IMR-90 (cell line): ENCODE results near the gene GGA2. TPM values are rescaled to one million over a fixed set of nuclear protein-coding genes. Genes with fewer than 3 reads are reported as not detected.

Experiments used
- ATAC-seq: fragments of 200-7000 bp; cut with Tn5 transposase; 2 replicates; pipeline ENCODE4 v1.9.1; 2020; ENCODE audit warnings: low read depth, mild to moderate bottlenecking, moderate library complexity
- BruUV-seq: library from RNA; stranded (reverse); fragments of 400-500 nt; replicated peaks from 2 replicates; lab custom pipeline; 2021; lab: Mats Ljungman, UMichigan
- CTCF ChIA-PET: fragments of 300-600 bp; formaldehyde crosslinking; extraction: SDS; loops from one replicate; lab custom pipeline; 2021; ENCODE audit warnings: antibody characterized with exemption; lab: Yijun Ruan, JAX
- POLR2A ChIA-PET: fragments of 300-600 bp; sonication (Branson Sonifier 250); formaldehyde crosslinking; loops from one replicate; lab custom pipeline; 2022; ENCODE audit warnings: antibody characterized with exemption; ENCODE audit not compliant: unreplicated experiment; lab: Charles Lee
- DNase-seq: peaks from one replicate; pipeline ENCODE4 v3.0.0; 2013
- H2AFZ ChIP-seq: replicated peaks from 2 replicates; pipeline ENCODE3; 2013; ENCODE audit warnings: low read length, mild to moderate bottlenecking; ENCODE audit not compliant: poor library complexity
- H2AK5ac ChIP-seq: 2 replicates; pipeline ENCODE4 v1.6.1; 2013; ENCODE audit warnings: low read depth, low read length, inconsistent platforms
- H2AK9ac ChIP-seq: replicated peaks from 2 replicates; pipeline ENCODE3; 2013; ENCODE audit warnings: mild to moderate bottlenecking, low read depth, low read length, moderate library complexity; ENCODE audit not compliant: poor library complexity
- H2BK120ac ChIP-seq: 2 replicates; pipeline ENCODE4 v1.6.1; 2013; ENCODE audit warnings: low read depth, low read length, inconsistent platforms
- H2BK15ac ChIP-seq: 3 replicates; pipeline ENCODE4 v1.6.1; 2013; ENCODE audit warnings: low read depth, low read length, inconsistent platforms
- H2BK20ac ChIP-seq: 2 replicates; pipeline ENCODE4 v1.6.1; 2013; ENCODE audit warnings: low read depth, mild to moderate bottlenecking, inconsistent platforms, low read length, moderate library complexity
- H2BK5ac ChIP-seq: 2 replicates; pipeline ENCODE4 v1.6.1; 2013; ENCODE audit warnings: mild to moderate bottlenecking, low read depth, low read length, inconsistent platforms; ENCODE audit not compliant: poor library complexity, severe bottlenecking
- H3K14ac ChIP-seq: replicated peaks from 2 replicates; pipeline ENCODE4 v1.6.1; 2013; ENCODE audit warnings: low read depth, low read length, inconsistent platforms
- H3K18ac ChIP-seq: 2 replicates; pipeline ENCODE4 v1.6.1; 2013; ENCODE audit warnings: low read depth, low read length, control low read depth
- H3K23ac ChIP-seq: 2 replicates; pipeline ENCODE4 v1.6.1; 2013; ENCODE audit warnings: low read depth, low read length, inconsistent platforms
- H3K27ac ChIP-seq: 2 replicates; pipeline ENCODE4 v1.5.1; 2013; ENCODE audit warnings: mild to moderate bottlenecking, control low read depth, low read length; ENCODE audit not compliant: insufficient read depth
- H3K27me3 ChIP-seq: 2 replicates; pipeline ENCODE4 v1.6.1; 2013; ENCODE audit warnings: low read length; ENCODE audit not compliant: control insufficient read depth, insufficient read depth
- H3K36me3 ChIP-seq: 2 replicates; pipeline ENCODE4 v1.6.1; 2013; ENCODE audit warnings: low read length, mixed read lengths; ENCODE audit not compliant: control insufficient read depth, insufficient read depth
- H3K4ac ChIP-seq: 2 replicates; pipeline ENCODE4 v1.6.1; 2013; ENCODE audit warnings: low read depth, low read length, inconsistent platforms
- H3K4me1 ChIP-seq: 2 replicates; pipeline ENCODE4 v1.6.1; 2013; ENCODE audit warnings: low read length, mixed read lengths; ENCODE audit not compliant: control insufficient read depth, insufficient read depth
- H3K4me2 ChIP-seq: 2 replicates; pipeline ENCODE4 v1.6.1; 2013; ENCODE audit warnings: low read depth, mild to moderate bottlenecking, control low read depth, low read length, moderate library complexity
- H3K4me3 ChIP-seq: 2 replicates; pipeline ENCODE4 v1.5.1; 2013; ENCODE audit warnings: low read depth, mild to moderate bottlenecking, control low read depth, low read length, moderate library complexity; ENCODE audit not compliant: insufficient read depth
- H3K56ac ChIP-seq: 2 replicates; pipeline ENCODE4 v1.6.1; 2013; ENCODE audit warnings: low read length, inconsistent platforms; ENCODE audit not compliant: insufficient read depth; ENCODE audit errors: extremely low read depth
- H3K79me1 ChIP-seq, 2 experiments: 2 replicates each; pipeline ENCODE4 v1.6.1; 2013; ENCODE audit warnings: low read length in 2 of 2, inconsistent platforms in 1 of 2, low read depth in 1 of 2
- H3K9ac ChIP-seq: 2 replicates; pipeline ENCODE4 v1.6.1; 2013; ENCODE audit warnings: low read depth, low read length, control low read depth
- H3K9me1 ChIP-seq: 2 replicates; pipeline ENCODE4 v1.6.1; 2013; ENCODE audit warnings: low read length, inconsistent platforms; ENCODE audit not compliant: insufficient read depth
- H3K9me3 ChIP-seq: 2 replicates; pipeline ENCODE4 v1.6.1; 2013; ENCODE audit warnings: low read length; ENCODE audit not compliant: control insufficient read depth, insufficient read depth
- H4K20me1 ChIP-seq: 2 replicates; pipeline ENCODE4 v1.6.1; 2013; ENCODE audit warnings: low read length, inconsistent platforms; ENCODE audit not compliant: insufficient read depth
- H4K5ac ChIP-seq: 2 replicates; pipeline ENCODE4 v1.6.1; 2013; ENCODE audit warnings: mild to moderate bottlenecking, low read depth, low read length, control low read depth
- H4K8ac ChIP-seq, 2 experiments: 2 replicates each; pipeline ENCODE4 v1.6.1; 2013; ENCODE audit warnings: low read depth in 2 of 2, low read length in 2 of 2, control low read depth in 1 of 2, inconsistent platforms in 1 of 2
- H4K91ac ChIP-seq: 2 replicates; pipeline ENCODE4 v1.6.1; 2013; ENCODE audit warnings: low read depth, low read length, inconsistent platforms; ENCODE audit not compliant: insufficient read depth
- CEBPB ChIP-seq: IDR thresholded peaks from 2 replicates; pipeline ENCODE4 v1.6.1; 2012; ENCODE audit warnings: low read depth, low read length, improper control_type of control experiment
- CHD1 ChIP-seq: IDR thresholded peaks from 2 replicates; pipeline ENCODE4 v1.6.1; 2012; ENCODE audit warnings: low read depth, low read length, improper control_type of control experiment
- CTCF ChIP-seq: conservative IDR thresholded peaks from 2 replicates; pipeline ENCODE4 v1.5.1; 2012; ENCODE audit warnings: mild to moderate bottlenecking, low read depth, low read length, improper control_type of control experiment
- FOS ChIP-seq: fragments of 150-350 bp; IDR thresholded peaks from 2 replicates; pipeline ENCODE4 v1.6.1; 2016; ENCODE audit warnings: low read depth, low read length
- MAFK ChIP-seq: IDR thresholded peaks from 2 replicates; pipeline ENCODE4 v1.6.1; 2012; ENCODE audit warnings: low read depth, low read length, improper control_type of control experiment
- MAZ ChIP-seq: IDR thresholded peaks from 2 replicates; pipeline ENCODE4 v1.6.1; 2012; ENCODE audit warnings: low read depth, mild to moderate bottlenecking, low read length, improper control_type of control experiment, moderate library complexity, borderline replicate concordance
- MXI1 ChIP-seq: IDR thresholded peaks from 2 replicates; pipeline ENCODE4 v1.6.1; 2012; ENCODE audit warnings: low read depth, mild to moderate bottlenecking, low read length, moderate library complexity, borderline replicate concordance
- NFE2L2 ChIP-seq: fragments of 150-350 bp; IDR thresholded peaks from 2 replicates; pipeline ENCODE4 v1.6.1; 2016; ENCODE audit warnings: low read depth, mild to moderate bottlenecking, low read length
- RFX5 ChIP-seq: IDR thresholded peaks from 2 replicates; pipeline ENCODE4 v1.8.0; 2012; ENCODE audit warnings: low read depth, mild to moderate bottlenecking, low read length, moderate library complexity
- SMC3 ChIP-seq: fragments of 150-350 bp; IDR thresholded peaks from 2 replicates; pipeline ENCODE4 v1.6.1; 2016; ENCODE audit warnings: low read depth, mild to moderate bottlenecking, antibody characterized with exemption, low read length, moderate library complexity
- USF2 ChIP-seq: fragments of 150-350 bp; IDR thresholded peaks from 2 replicates; pipeline ENCODE4 v1.6.1; 2017; ENCODE audit warnings: mild to moderate bottlenecking, antibody characterized with exemption, low read length, low read depth
- WGBS, 2 experiments: methylation state at CpG; one replicate each; pipeline versions ENCODE4 v1.1.5 to v1.1.7; 2013; ENCODE audit warnings: missing lambda C conversion rate in 2 of 2; ENCODE audit not compliant: insufficient read length in 1 of 2; ENCODE audit errors: extremely low coverage in 2 of 2; 5-methylcytosine and 5-hydroxymethylcytosine counted together
- dilution Hi-C: fragments of 300-500 bp; cut with HindIII; formaldehyde crosslinking; loops from one replicate; pipeline ENCODE4 v1.14.3; 2018; ENCODE audit warnings: low sequenced_read_pairs; ENCODE audit not compliant: unreplicated experiment
- in situ Hi-C: fragments of 300-500 bp; cut with MboI; formaldehyde crosslinking; loops from 3 replicates; pipeline ENCODE4 v1.14.3; 2019; ENCODE audit warnings: low sequenced_read_pairs, inconsistent platforms, mixed read lengths
- intact Hi-C: fragments of 100-400 bp; cut with micrococcal nuclease; formaldehyde crosslinking; loops from 2 replicates; pipeline ENCODE4 v1.10.0; 2022
- polyA plus RNA-seq, 3 experiments: library from polyadenylated mRNA; depleted of rRNA; stranded (reverse); fragments of >200 nt; gene quantifications; 2 replicates each; pipeline ENCODE4 v1.2.3, GENCODE V29; 2012; ENCODE audit warnings: low replicate concordance in 1 of 3
- total RNA-seq: library from RNA; depleted of rRNA; stranded (reverse); fragments of >200 nt; gene quantifications from 2 replicates; pipeline ENCODE4 v1.2.3, GENCODE V29; 2012
- TF ChIP-seq, protein P1 (sequence below): fragments of 150-350 bp; IDR thresholded peaks from 2 replicates; pipeline ENCODE4 v1.6.1; 2016; ENCODE audit warnings: low read depth, mild to moderate bottlenecking, low read length, moderate library complexity, borderline replicate concordance

Gene GGA2
- total and polyA plus RNA-seq, 2 of the 4 experiments (the other 2 are of a cell fraction), result 16.5 to 30.1 TPM

DNA sequence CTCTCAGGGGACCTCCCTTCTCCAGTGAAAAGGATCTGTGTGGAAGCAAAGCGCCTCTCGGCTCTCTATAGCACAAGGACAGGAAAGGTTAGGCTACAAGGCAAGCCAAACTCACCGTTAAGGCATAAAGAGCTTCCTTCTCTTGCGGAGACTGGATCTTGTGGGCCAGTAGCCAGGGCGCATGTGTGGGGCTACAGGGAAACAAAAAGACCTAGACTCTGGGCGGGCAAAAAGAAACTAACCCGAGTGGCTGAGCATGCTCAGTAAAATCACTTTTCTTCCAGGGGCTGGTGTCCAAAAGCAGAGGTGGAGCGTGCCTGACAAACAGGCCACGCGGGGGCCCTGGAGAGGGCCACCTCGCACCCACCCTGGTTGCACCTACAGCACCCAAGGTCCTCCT lies 16.1 kb downstream of the GGA2 start:
- H3K18ac ChIP-seq, result no peak overlapping the region
- no peak overlapping the region for H2AK5ac ChIP-seq
- CTCF ChIA-PET, result no interaction called here
- H3K4me3 ChIP-seq, result no peak overlapping the region
- no peak overlapping the region for H2BK15ac ChIP-seq
- intact Hi-C loops, result no loop called here
- H3K9ac ChIP-seq, result no peak overlapping the region
- no peak overlapping the region for H4K8ac ChIP-seq
- peaks cover 5% of the 10 kb centered on the region; the same call in 1 of the 2 replicates for H3K4me1 ChIP-seq
- no peak overlapping the region for H2AK9ac ChIP-seq
- DNase-seq, result no peak
- H3K79me1 ChIP-seq, result peaks cover 8 to 44% of the 10 kb centered on the region in 2 experiments; a peak in 3 of 4 replicates
- H2BK20ac ChIP-seq, result no peak overlapping the region
- no peak overlapping the region for H3K27ac ChIP-seq
- peaks cover 3% of the 10 kb centered on the region; the same call in 1 of the 2 replicates for H3K9me1 ChIP-seq
- peaks cover 39% of the 10 kb centered on the region for H3K36me3 ChIP-seq
- no peaks in the 10 kb centered on the region for H3K9me3 ChIP-seq
- no peak overlapping the region for H3K4ac ChIP-seq
- no peak overlapping the region for H2BK120ac ChIP-seq
- H4K91ac ChIP-seq, result no peak overlapping the region
- TF ChIP-seq USF2 (no peak), MAZ (no peak), CTCF (no peak), NFE2L2 (no peak), CEBPB (no peak), MXI1 (no peak), RFX5 (no peak), MAFK (no peak), SMC3 (no peak), CHD1 (no peak), FOS (no peak)
- TF ChIP-seq, protein P1, sequence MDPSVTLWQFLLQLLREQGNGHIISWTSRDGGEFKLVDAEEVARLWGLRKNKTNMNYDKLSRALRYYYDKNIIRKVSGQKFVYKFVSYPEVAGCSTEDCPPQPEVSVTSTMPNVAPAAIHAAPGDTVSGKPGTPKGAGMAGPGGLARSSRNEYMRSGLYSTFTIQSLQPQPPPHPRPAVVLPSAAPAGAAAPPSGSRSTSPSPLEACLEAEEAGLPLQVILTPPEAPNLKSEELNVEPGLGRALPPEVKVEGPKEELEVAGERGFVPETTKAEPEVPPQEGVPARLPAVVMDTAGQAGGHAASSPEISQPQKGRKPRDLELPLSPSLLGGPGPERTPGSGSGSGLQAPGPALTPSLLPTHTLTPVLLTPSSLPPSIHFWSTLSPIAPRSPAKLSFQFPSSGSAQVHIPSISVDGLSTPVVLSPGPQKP, result no peak
- H3K27me3 ChIP-seq, result no peaks in the 10 kb centered on the region
- H2AFZ ChIP-seq, result no peak overlapping the region
- no peak overlapping the region for H3K23ac ChIP-seq
- WGBS, 2 experiments, result 80% methylated on average over 1 of the region's 11 CpGs; no CpG with 5 or more reads in 1 of the 2 experiments
- no peak overlapping the region for H3K4me2 ChIP-seq
- BruUV-seq, result no TSS peak
- ATAC-seq, result no peak
- H3K14ac ChIP-seq, result no peak overlapping the region
- in situ Hi-C loops, result no loop called here
- no peak overlapping the region for H4K5ac ChIP-seq
- H4K20me1 ChIP-seq, result peaks cover 14% of the 10 kb centered on the region
- H2BK5ac ChIP-seq, result no peak overlapping the region
- dilution Hi-C loops, result no loop called here
- POLR2A ChIA-PET, result no interaction called here
- no peak overlapping the region for H3K56ac ChIP-seq
